Activated T-helper 2 cell treated with anti-CD3 and anti-CD28 coated beads, Interferon-gamma antibody, Interleukin-2, Interleukin-4, amounts not matched to agents 10 μg/mL and 5 μg/mL and 100 μg/mL, durations not matched to agents 14 hours and 24 hours and 36 hours (primary cell): ENCODE data around the gene PTPRD. TPM values are rescaled to one million over a fixed set of nuclear protein-coding genes. Genes with fewer than 3 reads are reported as not detected.

ENCODE experiments used
- DNase-seq: peaks from one replicate; pipeline ENCODE4 v3.0.0; 2021; ENCODE audit warnings: low spot score
- H3K27ac Mint-ChIP-seq: one replicate; pipeline ENCODE4 v1.8.0; 2021; ENCODE audit warnings: mixed read lengths
- H3K27me3 Mint-ChIP-seq: one replicate; pipeline ENCODE4 v1.8.0; 2021; ENCODE audit warnings: low read depth, mixed read lengths
- H3K36me3 Mint-ChIP-seq: one replicate; pipeline ENCODE4 v1.8.0; 2021; ENCODE audit warnings: low read depth, mixed read lengths
- H3K4me1 Mint-ChIP-seq: one replicate; pipeline ENCODE4 v1.8.0; 2021; ENCODE audit warnings: low read depth, mixed read lengths
- H3K4me3 Mint-ChIP-seq: one replicate; pipeline ENCODE4 v1.8.0; 2021; ENCODE audit warnings: low read depth, mild to moderate bottlenecking, moderate library complexity, mixed read lengths
- H3K9me3 Mint-ChIP-seq: one replicate; pipeline ENCODE4 v1.8.0; 2021; ENCODE audit warnings: mixed read lengths
- intact Hi-C: fragments of 100-400 bp; cut with micrococcal nuclease; formaldehyde crosslinking; loops from one replicate; pipeline ENCODE4 v1.15.1; 2023
- total RNA-seq: library from RNA; stranded (reverse); gene quantifications from 2 replicates; pipeline ENCODE4 v1.2.3, GENCODE V29; 2022

PTPRD gene
- total RNA-seq, result 1.1 and 1.5 TPM in 2 replicates

GRCh38 chr9:10612641-10613398 is at the start of gene PTPRD:
Gene PTPRD, minus strand, starts transcription at chr9:10613002.
- Mint-ChIP-seq H3K36me3 (no peaks in the 10 kb centered on the region), H3K9me3 (no peaks in the 10 kb centered on the region), H3K4me1 (peaks cover 2% of the 10 kb centered on the region), H3K27ac (no peak within 1 kb of the TSS), H3K4me3 (peak within 1 kb of the TSS; percentile 58), H3K27me3 (peaks cover 24% of the 10 kb centered on the region)
- intact Hi-C loops, result no loop called here
- no peak for DNase-seq

- Mint-ChIP-seq H3K4me3 (no peak overlapping the region), H3K27ac (no peak overlapping the region), H3K4me1 (no peaks in the 10 kb centered on the region), H3K36me3 (no peaks in the 10 kb centered on the region), H3K27me3 (no peaks in the 10 kb centered on the region), H3K9me3 (peaks cover 24% of the 10 kb centered on the region)
- intact Hi-C loops, result no loop called here
- DNase-seq, result no peak
Measured at GRCh38 chr9:10661994-10662393, 49.2 kb upstream of the PTPRD start.

GRCh38 chr9:10661376-10661775 is 48.6 kb upstream of the PTPRD start:
- Mint-ChIP-seq H3K9me3 (peaks cover 27% of the 10 kb centered on the region), H3K4me3 (no peak overlapping the region), H3K4me1 (no peaks in the 10 kb centered on the region), H3K27ac (no peak overlapping the region), H3K36me3 (no peaks in the 10 kb centered on the region), H3K27me3 (no peaks in the 10 kb centered on the region)
- intact Hi-C loops, result no loop called here
- no peak for DNase-seq

DNA sequence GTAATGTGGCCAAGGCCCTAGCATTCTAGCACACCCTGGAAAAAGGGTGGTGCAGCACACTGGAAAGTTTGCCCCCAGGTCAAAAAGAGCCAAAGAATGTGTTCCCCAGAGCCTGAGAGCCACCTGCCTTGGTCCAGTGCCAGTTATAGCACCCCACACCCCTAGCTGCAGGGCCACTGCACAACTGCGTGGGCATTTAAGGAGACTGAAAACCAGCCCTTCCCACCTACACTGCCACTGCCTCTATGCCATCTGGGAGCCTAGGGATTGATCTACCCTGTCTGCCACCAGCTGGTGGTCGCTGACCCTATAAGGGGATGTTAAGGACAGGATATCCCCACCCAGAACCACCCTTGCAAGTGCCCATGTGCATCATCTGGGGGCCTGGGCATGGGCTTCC is 38.2 kb upstream of the PTPRD start:
- H3K4me3 Mint-ChIP-seq, result no peak overlapping the region
- H3K4me1 Mint-ChIP-seq, result no peaks in the 10 kb centered on the region

GRCh38 chr9:10649076-10649475 is 36.3 kb upstream of the PTPRD start:
- intact Hi-C loops, result no loop called here
- H3K9me3 Mint-ChIP-seq, result peaks cover 37% of the 10 kb centered on the region

More for the DNA sequence above, 38.2 kb upstream of the PTPRD start:
- H3K27me3 Mint-ChIP-seq, result no peaks in the 10 kb centered on the region
- H3K9me3 Mint-ChIP-seq, result peaks cover 54% of the 10 kb centered on the region
- DNase-seq, result no peak
- no peak overlapping the region for H3K27ac Mint-ChIP-seq
- no peaks in the 10 kb centered on the region for H3K36me3 Mint-ChIP-seq
- intact Hi-C loops, result no loop called here

GRCh38 chr9:10633785-10634184 is 21.0 kb upstream of the PTPRD start:
- H3K27ac Mint-ChIP-seq, result no peak overlapping the region
- DNase-seq, result no peak
- H3K27me3 Mint-ChIP-seq, result no peaks in the 10 kb centered on the region
- no peak overlapping the region for H3K4me3 Mint-ChIP-seq
- peaks cover 17% of the 10 kb centered on the region for H3K9me3 Mint-ChIP-seq
- no peaks in the 10 kb centered on the region for H3K4me1 Mint-ChIP-seq
- no peaks in the 10 kb centered on the region for H3K36me3 Mint-ChIP-seq
- intact Hi-C loops, result no loop called here

More at GRCh38 chr9:10649076-10649475, 36.3 kb upstream of the PTPRD start:
- Mint-ChIP-seq H3K4me1 (no peaks in the 10 kb centered on the region), H3K36me3 (no peaks in the 10 kb centered on the region), H3K4me3 (no peak overlapping the region), H3K27me3 (no peaks in the 10 kb centered on the region), H3K27ac (no peak overlapping the region)
- no peak for DNase-seq

DNA sequence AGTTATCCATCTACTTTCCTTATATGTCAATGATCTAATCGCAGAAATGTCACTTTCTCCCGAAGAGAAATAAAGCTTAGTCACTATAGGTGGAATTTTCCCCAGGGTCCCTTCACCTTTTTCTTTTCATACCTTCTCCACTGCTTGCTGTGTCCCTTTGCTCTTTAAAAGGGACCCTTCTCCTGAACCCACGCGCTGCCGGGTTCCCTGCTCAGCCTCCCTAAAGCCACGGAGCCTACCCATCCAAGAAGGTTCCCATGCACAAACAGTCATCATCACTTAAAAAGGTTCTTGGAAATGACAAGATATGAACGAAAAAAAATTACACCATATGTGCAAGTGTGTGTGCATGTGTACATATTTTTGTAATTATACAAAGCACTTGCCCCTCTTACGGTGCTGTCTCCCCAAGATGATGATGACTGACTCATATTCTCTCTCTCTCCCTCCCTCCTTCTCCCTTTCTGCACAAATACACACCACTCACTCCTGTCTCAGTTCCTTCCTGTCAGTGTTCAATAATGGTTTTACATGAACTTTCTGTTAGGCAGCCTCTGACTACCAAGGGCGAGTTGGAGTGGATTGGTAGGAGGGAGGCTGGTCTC is 1.5 kb upstream of the PTPRD start:
- intact Hi-C loops, result no loop called here
- H3K27me3 Mint-ChIP-seq, result peaks cover 24% of the 10 kb centered on the region

GRCh38 chr9:10613419-10613818 is 617 bp upstream of the PTPRD start:
- H3K27me3 Mint-ChIP-seq, result peaks cover 24% of the 10 kb centered on the region
- no peak overlapping the region for H3K27ac Mint-ChIP-seq
- H3K9me3 Mint-ChIP-seq, result no peaks in the 10 kb centered on the region
- intact Hi-C loops, result no loop called here
- peaks cover 2% of the 10 kb centered on the region for H3K4me1 Mint-ChIP-seq
- no peaks in the 10 kb centered on the region for H3K36me3 Mint-ChIP-seq
- no peak overlapping the region for H3K4me3 Mint-ChIP-seq
- DNase-seq, result no peak

More for the DNA sequence above, 1.5 kb upstream of the PTPRD start:
- Mint-ChIP-seq H3K27ac (no peak overlapping the region), H3K9me3 (no peaks in the 10 kb centered on the region), H3K36me3 (no peaks in the 10 kb centered on the region), H3K4me3 (no peak overlapping the region), H3K4me1 (peaks cover 2% of the 10 kb centered on the region)
- DNase-seq, result no peak

- Mint-ChIP-seq H3K27ac (no peak overlapping the region), H3K4me3 (no peak overlapping the region), H3K9me3 (peaks cover under 1% of the 10 kb centered on the region), H3K27me3 (no peaks in the 10 kb centered on the region), H3K4me1 (no peaks in the 10 kb centered on the region), H3K36me3 (no peaks in the 10 kb centered on the region)
- DNase-seq, result no peak
- intact Hi-C loops, result no loop called here
Measured at GRCh38 chr9:10605388-10605787, 7.4 kb downstream of the PTPRD start.

DNA sequence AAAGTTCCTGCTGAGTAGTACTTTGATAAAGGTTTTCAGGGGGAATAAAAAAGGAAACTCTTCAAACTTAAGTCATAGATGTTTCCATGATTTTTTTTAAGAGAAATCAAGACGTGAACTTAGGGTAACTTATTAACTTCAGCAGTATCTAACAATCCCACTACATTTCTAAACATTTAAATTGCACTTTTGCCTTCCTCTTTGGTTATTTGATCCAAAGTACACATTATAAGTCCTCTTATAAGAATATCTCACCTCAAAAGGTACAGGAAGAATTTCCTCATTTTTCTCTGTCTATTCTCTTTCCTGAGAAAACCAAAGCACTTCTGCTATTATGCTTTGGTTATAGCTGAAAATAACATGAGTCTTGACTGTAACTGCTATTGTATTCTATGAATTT is 7.9 kb downstream of the PTPRD start:
- intact Hi-C loops, result no loop called here
- H3K27ac Mint-ChIP-seq, result no peak overlapping the region
- H3K9me3 Mint-ChIP-seq, result peaks cover 3% of the 10 kb centered on the region

GRCh38 chr9:10597801-10598200 is 15.0 kb downstream of the PTPRD start:
- no peaks in the 10 kb centered on the region for H3K27me3 Mint-ChIP-seq
- intact Hi-C loops, result no loop called here
- H3K4me1 Mint-ChIP-seq, result no peaks in the 10 kb centered on the region
- H3K36me3 Mint-ChIP-seq, result no peaks in the 10 kb centered on the region
- no peak overlapping the region for H3K4me3 Mint-ChIP-seq
- no peak for DNase-seq
- no peak overlapping the region for H3K27ac Mint-ChIP-seq
- peaks cover 17% of the 10 kb centered on the region for H3K9me3 Mint-ChIP-seq

More for the DNA sequence above, 7.9 kb downstream of the PTPRD start:
- no peaks in the 10 kb centered on the region for H3K36me3 Mint-ChIP-seq
- no peaks in the 10 kb centered on the region for H3K4me1 Mint-ChIP-seq
- H3K4me3 Mint-ChIP-seq, result no peak overlapping the region
- DNase-seq, result no peak
- H3K27me3 Mint-ChIP-seq, result no peaks in the 10 kb centered on the region

GRCh38 chr9:10594482-10594881 is 18.3 kb downstream of the PTPRD start:
- Mint-ChIP-seq H3K4me3 (no peak overlapping the region), H3K9me3 (peaks cover 28% of the 10 kb centered on the region), H3K4me1 (no peaks in the 10 kb centered on the region), H3K36me3 (no peaks in the 10 kb centered on the region), H3K27ac (no peak overlapping the region), H3K27me3 (no peaks in the 10 kb centered on the region)
- intact Hi-C loops, result no loop called here
- DNase-seq, result no peak

- DNase-seq, result no peak
- intact Hi-C loops, result no loop called here
- no peaks in the 10 kb centered on the region for H3K36me3 Mint-ChIP-seq
- H3K4me1 Mint-ChIP-seq, result no peaks in the 10 kb centered on the region
- H3K27me3 Mint-ChIP-seq, result no peaks in the 10 kb centered on the region
- no peak overlapping the region for H3K4me3 Mint-ChIP-seq
- H3K9me3 Mint-ChIP-seq, result peaks cover 38% of the 10 kb centered on the region
- H3K27ac Mint-ChIP-seq, result no peak overlapping the region
Measured at GRCh38 chr9:10586407-10586806, 26.4 kb downstream of the PTPRD start.
